HG03066 (cell line): ENCODE data around the gene TIMP2.
"Not testable (repeated sequence)": the region's sequence is repeated elsewhere in the genome, so short reads cannot be mapped to it uniquely, and the experiment has no call there.

Experiments used
- ATAC-seq: cut with Tn5 transposase; IDR thresholded peaks from one replicate; pipeline ENCODE4 v1.9.1; 2021; ENCODE audit warnings: low read depth; ENCODE audit not compliant: unreplicated experiment

The TIMP2 gene

GRCh38 chr17:78910497-78911284, 14.5 kb downstream of the TIMP2 start:
- no peak for ATAC-seq

DNA sequence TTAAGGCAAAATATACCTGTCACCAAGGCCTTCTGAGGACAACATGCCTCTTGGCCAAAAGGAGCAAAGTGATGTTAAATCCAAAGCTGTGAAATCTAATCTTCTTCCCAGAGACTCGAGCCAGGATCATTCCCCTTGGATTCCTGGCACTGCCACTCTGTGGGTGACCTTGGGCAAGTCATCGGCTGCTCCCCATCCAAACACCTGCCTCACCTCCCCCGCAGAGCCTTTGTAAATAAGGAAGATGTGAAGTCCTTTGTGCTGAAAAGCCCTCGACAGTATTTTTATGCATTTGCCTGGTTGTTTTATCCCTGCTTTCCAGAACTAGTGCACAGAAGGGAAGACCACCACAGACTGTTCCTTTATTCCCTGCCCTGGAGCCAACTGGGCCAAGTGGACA, 16.8 kb downstream of the TIMP2 start:
- ATAC-seq, result no peak

DNA sequence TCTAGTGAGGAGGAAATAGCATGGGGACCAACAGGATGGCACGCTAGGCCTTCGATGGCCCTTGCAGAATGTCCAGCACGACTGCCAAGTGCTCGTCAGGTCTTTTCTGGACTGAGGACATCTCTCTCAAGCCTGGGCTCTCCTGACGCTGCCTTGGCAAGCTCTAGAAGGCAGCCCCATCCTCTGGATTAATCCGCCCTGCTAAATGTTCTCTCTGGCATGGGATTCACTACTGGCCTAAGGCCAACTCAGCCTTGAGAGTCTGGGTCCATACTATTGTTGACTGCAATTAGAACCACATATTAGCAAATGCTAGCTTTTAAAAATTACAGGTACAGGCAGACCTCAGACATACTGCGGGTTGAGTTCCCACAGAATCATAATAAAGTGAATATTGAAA, 19.6 kb downstream of the TIMP2 start:
- ATAC-seq, result no peak

- no peak for ATAC-seq
Observed at GRCh38 chr17:78905116-78905515, 20.1 kb downstream of the TIMP2 start.

DNA sequence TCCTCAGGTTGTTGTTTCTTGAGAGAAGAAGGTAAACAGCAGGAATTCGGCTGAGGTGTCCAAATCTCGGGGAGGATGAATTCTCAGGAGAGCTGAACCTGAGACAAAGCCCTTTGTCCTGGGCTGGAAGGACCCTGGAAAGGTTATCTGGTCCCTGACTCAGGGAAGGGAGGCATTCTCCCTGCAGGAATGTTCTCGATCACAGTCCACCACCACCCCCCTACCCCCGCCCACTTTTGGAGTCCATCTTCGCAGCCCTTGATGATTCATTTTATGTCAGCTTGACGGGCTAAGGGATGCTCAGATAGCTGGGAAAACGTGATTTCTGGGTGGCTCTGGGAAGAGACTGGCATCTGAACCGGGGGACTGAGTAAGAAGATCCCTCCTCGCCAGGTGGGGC, 20.8 kb downstream of the TIMP2 start:
- no peak for ATAC-seq

DNA sequence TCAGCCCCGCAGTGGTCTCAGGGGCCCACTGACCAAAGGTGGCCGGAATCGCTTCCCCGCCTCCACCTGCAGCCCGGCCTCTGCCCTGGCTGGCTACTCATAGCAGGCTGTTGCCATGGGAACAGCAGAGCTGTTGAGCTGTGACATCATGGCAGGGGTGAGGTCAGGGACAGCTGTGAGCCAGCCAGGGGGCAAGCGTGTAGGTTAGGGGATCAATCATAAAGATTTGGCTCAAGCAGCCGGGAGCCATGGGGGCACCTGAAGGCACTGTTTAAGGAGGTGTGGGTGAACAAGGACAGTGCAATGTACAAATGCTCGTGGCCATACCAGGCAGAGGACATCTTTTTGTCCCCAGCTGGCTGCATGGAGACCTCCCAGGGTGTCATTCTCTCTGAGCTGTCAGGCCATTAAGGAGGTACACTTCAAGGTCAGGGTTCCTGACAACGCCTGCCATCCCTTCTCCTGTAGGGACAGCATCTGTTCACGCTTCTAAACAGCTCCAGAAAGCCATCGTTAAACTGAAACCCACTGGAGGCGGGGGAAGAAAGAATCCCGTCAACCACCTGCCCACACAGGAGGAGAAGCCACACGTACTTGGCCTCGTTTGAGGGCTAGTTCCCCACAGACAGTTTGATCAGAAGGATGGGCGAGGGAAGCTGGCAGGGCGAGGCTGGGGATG, 21.9 kb downstream of the TIMP2 start, which contains the start of gene CEP295NL:
Gene CEP295NL (minus strand): TSS at position 101 of the 679 bp plus-strand sequence. CDS start 1,373 bp downstream, outside the sequence.
- no peak for ATAC-seq

GRCh38 chr17:78902231-78902630, 23.0 kb downstream of the TIMP2 start:
- ATAC-seq, result not testable (repeated sequence)

GRCh38 chr17:78901806-78902205, 23.4 kb downstream of the TIMP2 start:
- no peak for ATAC-seq

GRCh38 chr17:78900816-78901215, 24.4 kb downstream of the TIMP2 start:
- ATAC-seq, result no peak

DNA sequence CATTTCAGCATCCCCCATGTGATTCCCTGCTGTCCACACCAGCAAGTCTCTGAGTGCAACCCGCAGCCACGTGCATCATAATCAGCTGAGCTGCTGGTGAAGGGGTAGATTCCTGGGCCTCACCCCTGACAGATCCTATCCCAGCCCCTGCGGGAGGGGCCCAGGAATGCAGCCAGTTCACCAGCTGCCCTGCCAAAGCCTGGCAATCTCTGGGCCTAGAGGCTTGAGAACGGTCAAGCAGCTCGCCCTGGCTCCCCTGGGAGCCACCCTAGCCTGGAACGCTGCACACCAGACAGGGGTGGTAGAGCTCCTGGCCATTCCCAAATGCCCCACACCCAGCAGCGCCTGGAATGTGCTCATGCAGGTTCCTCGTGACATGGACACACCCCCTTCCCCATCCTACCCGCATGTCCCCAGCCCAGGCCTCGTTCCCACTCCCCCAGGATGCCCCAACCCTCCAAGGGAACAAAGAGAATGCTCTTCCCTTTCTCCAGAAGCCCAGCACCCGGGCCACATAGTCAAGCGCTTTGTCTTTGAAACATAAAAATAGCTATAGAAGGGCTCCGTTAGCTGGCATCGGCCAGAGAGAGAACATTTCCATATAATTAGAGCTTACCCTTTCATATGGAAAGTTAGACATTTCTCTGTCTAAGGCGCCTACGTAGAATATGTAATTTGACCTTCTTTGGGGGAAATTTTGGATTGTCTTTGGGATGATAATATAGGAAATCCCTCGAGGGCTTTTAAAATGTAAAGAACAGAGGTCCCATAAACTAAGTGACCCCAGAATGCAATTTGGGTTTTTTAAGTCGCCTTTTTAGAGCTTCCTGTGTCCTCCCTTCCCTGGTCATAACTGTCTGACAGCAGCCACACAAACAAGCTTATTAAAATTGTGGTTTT, 25.6 kb downstream of the TIMP2 start:
- no peak for ATAC-seq

GRCh38 chr17:78898947-78899346, 26.2 kb downstream of the TIMP2 start:
- no peak for ATAC-seq

GRCh38 chr17:78898075-78898836, 26.9 kb downstream of the TIMP2 start:
- ATAC-seq, result no peak

GRCh38 chr17:78897664-78898047, 27.5 kb downstream of the TIMP2 start:
- no peak for ATAC-seq

DNA sequence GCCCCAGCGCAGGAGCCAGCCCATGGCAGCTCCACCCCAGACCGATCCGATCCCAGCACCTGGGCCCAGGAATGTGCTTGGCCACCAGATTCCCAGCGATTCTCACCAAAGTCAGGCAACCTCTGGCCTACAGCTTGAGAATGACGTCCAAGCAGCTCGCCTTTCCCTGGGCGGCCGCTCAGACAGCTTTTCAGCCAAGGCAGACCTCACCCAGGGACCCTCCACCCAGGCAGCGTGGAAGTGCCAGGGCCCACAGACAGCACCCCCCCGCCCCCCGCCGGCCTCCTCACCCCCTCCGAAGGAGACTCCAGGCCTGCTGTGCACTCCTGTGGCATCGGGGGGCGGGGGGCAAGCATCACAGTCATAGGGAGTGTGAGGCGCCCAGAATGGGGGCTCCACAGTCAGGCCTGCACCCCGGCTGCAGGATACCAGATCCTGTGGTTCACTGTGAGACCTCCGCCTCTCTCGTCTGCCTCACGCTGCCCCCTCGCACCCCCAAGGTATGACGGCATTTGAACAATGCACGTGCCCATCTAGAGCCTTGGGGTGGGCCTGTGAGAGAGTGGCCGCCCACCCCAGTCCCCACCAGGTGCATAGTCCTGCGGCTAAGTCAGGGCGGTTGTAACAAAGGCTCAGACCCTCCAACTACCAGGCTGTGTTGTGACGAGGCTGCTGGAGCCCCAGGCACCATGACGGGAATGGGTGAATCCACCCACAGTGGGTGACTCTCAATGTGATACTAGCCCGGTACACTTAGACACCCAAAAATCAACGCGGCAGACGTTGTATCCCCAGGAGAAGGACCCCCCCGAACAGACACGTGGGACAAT, 28.1 kb downstream of the TIMP2 start:
- ATAC-seq, result no peak

GRCh38 chr17:78896091-78896833, 28.9 kb downstream of the TIMP2 start:
- no peak for ATAC-seq

- no peak for ATAC-seq
Observed at GRCh38 chr17:78895322-78895721, 29.9 kb downstream of the TIMP2 start.

GRCh38 chr17:78893684-78894083, 31.5 kb downstream of the TIMP2 start:
- ATAC-seq, result no peak

GRCh38 chr17:78892936-78893379, 32.2 kb downstream of the TIMP2 start:
- no peak for ATAC-seq

- no peak for ATAC-seq
Observed at GRCh38 chr17:78892520-78892919, 32.7 kb downstream of the TIMP2 start.
